GM13977 (cell line): ENCODE measurements around the gene TRIML2.

ENCODE experiments used
- DNase-seq: peaks from one replicate; pipeline ENCODE4 v3.0.0; 2012; ENCODE audit warnings: low spot score
- CTCF ChIP-seq: IDR thresholded peaks from 2 replicates; pipeline ENCODE4 v1.5.1; 2012; ENCODE audit warnings: mild to moderate bottlenecking, control low read depth; ENCODE audit not compliant: insufficient read depth; ENCODE audit errors: extremely low read depth, missing control alignments
- in situ Hi-C: fragments of 300-500 bp; cut with MboI; formaldehyde crosslinking; loops from one replicate; pipeline ENCODE4 v1.12.0; 2022; ENCODE audit warnings: low sequenced_read_pairs, low pct_unique_long_range_greater_than_20kb, mixed read lengths, inconsistent platforms; ENCODE audit not compliant: unreplicated experiment

TRIML2 gene

GRCh38 chr4:188127214-188127874 lies 17.9 kb upstream of the TRIML2 start:
- no peak for DNase-seq

DNA sequence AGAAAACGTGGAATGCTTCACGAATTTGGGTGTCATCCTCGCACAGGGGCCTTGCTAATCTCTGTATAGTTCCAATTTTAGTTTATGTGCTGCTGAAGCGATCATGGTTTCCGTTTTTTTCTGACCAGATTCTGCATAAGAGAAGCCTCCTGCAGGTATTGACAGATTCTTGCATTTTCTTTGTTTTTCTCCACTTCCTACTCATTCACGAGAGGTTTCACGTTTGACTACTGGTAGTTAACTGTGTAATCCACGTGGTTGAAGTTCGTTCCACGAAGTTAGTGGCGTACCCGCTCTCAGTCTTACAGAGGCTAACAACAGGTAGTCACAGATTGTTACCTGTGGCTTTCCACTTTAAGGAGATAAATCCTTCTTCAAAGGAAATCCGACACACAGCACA lies 12.1 kb upstream of the TRIML2 start:
- in situ Hi-C loops, result no loop called here
- DNase-seq, result no peak
- no peak for TF ChIP-seq CTCF

More at GRCh38 chr4:188127214-188127874, 17.9 kb upstream of the TRIML2 start:
- in situ Hi-C loops, result no loop called here
- TF ChIP-seq CTCF, result no peak

DNA sequence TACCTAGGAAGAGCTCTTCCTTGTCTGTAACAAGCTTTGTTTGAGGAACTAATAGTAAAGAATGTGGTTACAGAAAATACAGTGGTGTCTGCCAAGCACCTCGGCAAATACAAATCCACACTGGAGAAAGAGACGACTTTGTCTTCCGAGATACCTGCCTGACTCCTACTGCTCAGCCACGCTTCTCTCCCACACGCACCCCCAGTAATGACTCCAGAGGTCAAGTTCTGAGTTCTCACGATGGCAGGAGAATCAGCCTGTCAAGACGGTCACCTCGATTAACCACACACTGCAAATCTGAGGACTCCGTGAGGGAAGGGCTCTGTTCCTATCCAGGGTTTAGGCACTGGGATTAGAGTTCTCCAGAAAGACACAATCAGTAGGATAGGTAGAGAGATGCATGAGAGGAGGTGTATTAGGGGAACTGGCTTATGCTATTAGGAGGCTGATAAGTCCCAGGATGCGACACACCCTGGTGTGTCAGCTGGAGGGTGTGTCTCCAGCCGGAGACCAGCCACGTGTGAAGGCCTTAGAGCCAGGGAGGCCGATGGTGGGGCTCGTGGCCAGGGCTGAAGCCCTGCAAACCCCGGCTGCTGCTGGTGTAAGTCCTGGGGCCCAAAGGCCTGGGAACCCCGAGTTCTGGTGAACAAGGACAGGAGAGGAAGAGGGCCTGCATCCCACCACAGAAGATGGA lies 8.4 kb upstream of the TRIML2 start:
- no peak for TF ChIP-seq CTCF
- in situ Hi-C loops, result no loop called here
- no peak for DNase-seq

DNA sequence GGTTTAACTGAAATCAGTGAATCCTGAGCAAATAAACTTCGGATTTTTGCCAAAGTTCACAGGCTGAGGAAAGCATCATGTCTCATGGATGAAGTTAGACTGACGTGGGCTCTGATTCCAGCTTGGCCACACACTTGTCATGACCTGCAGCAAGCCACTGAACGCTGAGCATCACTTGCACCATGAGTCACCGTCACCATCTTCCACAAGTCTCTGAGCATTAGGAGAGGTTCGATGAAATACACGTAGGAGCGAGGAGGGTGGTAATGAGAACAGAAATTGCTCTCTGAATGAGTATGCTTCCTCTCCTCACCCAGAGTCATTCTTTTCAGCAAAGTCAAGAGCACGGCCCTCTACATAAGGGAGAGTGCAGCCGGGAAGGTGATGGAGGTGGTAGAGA lies 3.8 kb upstream of the TRIML2 start:
- DNase-seq, result no peak
- no peak for TF ChIP-seq CTCF
- in situ Hi-C loops, result no loop called here

- in situ Hi-C loops, result no loop called here
- DNase-seq, result no peak
- TF ChIP-seq CTCF, result no peak
Observed at GRCh38 chr4:188111955-188112354, 2.6 kb upstream of the TRIML2 start.

GRCh38 chr4:188110741-188111471 lies 1.5 kb upstream of the TRIML2 start:
- no peak for DNase-seq
- no peak for TF ChIP-seq CTCF
- in situ Hi-C loops, result no loop called here
